GM18499 (cell line): ENCODE results near the gene SLC25A10.
"Not testable (repeated sequence)": the region's sequence is repeated elsewhere in the genome, so short reads cannot be mapped to it uniquely, and the experiment has no call there.

Experiments
- ATAC-seq: cut with Tn5 transposase; IDR thresholded peaks from one replicate; pipeline ENCODE4 v1.9.1; 2021; ENCODE audit warnings: moderate number of reproducible peaks; ENCODE audit not compliant: insufficient read depth, unreplicated experiment

Gene SLC25A10

GRCh38 chr17:81719410-81720266 is 7.6 kb downstream of the SLC25A10 start:
- no peak for ATAC-seq

GRCh38 chr17:81720267-81721071 is 8.4 kb downstream of the SLC25A10 start:
- ATAC-seq = no peak

- no peak for ATAC-seq
Measured at GRCh38 chr17:81722184-81723120, 10.4 kb downstream of the SLC25A10 start.

- no peak for ATAC-seq
Measured at GRCh38 chr17:81723651-81724209, 11.6 kb downstream of the SLC25A10 start.

- ATAC-seq = no peak
Measured at GRCh38 chr17:81725439-81725838, 13.4 kb downstream of the SLC25A10 start.

- no peak for ATAC-seq
Measured at GRCh38 chr17:81726004-81726403, 13.9 kb downstream of the SLC25A10 start.

GRCh38 chr17:81727324-81728031 is 15.4 kb downstream of the SLC25A10 start:
- ATAC-seq = no peak

GRCh38 chr17:81733507-81734404 is 21.7 kb downstream of the SLC25A10 start:
- ATAC-seq = no peak

GRCh38 chr17:81734405-81735263 is 22.6 kb downstream of the SLC25A10 start:
- no peak for ATAC-seq

- ATAC-seq = no peak
Measured at GRCh38 chr17:81735264-81736102, 23.4 kb downstream of the SLC25A10 start.

- ATAC-seq = no peak
Measured at GRCh38 chr17:81737947-81738800, 26.1 kb downstream of the SLC25A10 start.

GRCh38 chr17:81738801-81739393 is 26.8 kb downstream of the SLC25A10 start:
- no peak for ATAC-seq

- ATAC-seq = not testable (repeated sequence)
Measured at GRCh38 chr17:81739593-81739992, 27.5 kb downstream of the SLC25A10 start.

- ATAC-seq = no peak
Measured at GRCh38 chr17:81740395-81740961, 28.4 kb downstream of the SLC25A10 start.

GRCh38 chr17:81741049-81741593 is 29.0 kb downstream of the SLC25A10 start:
- no peak for ATAC-seq
